Muscle of arm (tissue), 12 donors: Measurements from ENCODE around the gene EZH2. TPM values are rescaled to one million over a fixed set of nuclear protein-coding genes. Genes with fewer than 3 reads are reported as not detected.
A peak's percentile ranks its signal among the peaks of the same experiment; 100 is the strongest.

Experiments used
- DNase-seq: peaks from one replicate; pipeline ENCODE4 v3.0.0-alpha.2; 2013
- polyA plus RNA-seq, 12 donors: library from polyadenylated mRNA; unstranded; fragments of 120-200 nt; gene quantifications; one replicate each; pipeline ENCODE4 v1.2.1, GENCODE V29; 2013; ENCODE audit not compliant: insufficient read length in 12 of 12

EZH2 gene
- polyA plus RNA-seq, 12 donors, result 15.3 to 44.6 (median 26.0) TPM; not detected in 1

DNA sequence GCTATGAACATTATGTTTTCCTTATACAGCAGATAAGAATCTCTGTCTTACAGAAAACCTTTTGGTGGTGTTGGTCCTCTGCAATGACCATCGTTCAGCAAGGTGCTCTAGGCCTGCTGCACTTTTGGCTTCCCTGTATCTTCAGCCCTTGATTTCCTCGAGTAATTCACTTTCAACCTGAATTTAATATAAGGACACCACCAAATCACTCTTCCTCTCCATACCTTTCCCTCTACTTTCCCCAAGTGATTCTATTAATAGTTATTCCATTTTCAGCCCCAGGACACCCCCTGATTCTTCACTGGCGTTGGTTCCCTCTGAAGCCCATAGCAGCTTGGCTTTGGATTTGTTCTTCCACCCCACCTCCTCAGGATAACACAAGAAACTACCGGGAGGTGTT is 72.2 kb downstream of the EZH2 start:
- DNase-seq, result no peak

DNA sequence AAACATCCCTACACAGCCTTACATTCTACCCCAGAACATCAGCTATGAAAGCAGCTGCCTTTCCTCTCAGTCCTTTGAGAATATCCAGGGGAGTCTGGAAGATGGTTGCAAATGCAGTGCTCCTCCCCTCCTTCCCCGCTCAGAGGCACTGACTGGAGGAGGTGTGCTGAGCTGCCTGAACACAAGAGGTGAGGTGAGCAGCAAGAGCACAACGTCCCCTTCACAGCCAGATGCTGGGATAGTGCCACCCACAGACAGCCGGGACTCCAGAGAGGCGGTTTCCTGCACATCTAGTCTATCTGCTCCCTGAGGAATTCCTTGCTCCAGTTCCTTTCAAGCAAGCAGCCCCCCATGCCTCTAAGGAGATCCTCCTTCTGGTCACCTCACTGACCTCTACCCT is 74.2 kb downstream of the EZH2 start:
- DNase-seq, result no peak

DNA sequence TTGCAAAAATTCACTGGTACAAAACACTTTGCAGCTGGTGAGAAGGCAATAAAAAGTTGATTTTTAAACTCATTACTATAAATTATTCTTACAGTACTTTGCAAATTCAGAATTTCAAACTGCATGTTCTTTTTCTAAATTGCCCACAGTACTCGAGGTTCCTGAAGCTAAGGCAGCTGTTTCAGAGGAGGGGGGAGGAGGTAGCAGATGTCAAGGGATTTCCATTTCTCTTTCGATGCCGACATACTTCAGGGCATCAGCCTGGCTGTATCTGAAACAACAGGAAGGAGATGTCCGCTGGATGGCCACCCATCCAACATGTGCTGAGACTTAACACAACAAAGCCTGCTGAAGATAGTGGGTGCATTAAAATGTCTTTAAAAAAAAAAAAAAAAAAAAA is 76.7 kb downstream of the EZH2 start:
- DNase-seq, result no peak

DNA sequence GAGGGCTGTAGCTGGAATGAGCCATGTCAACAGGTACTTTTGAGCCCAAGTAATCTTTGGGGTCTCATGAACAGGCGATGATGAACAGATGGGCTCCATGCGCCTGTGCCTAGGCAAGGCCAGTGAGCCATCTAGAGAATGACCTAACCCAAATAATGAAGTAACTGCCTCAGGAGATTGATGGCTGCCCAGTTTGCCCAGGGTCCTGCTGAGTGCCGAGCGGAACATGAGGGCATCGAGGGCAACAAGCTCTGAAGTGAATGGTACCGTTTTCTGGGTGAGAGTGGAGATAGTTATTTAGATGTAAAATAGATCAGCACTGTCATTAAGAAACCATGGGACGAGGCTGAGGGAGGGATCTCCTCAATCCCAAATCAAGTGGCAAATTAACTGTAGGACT is 77.9 kb downstream of the EZH2 start:
- no peak for DNase-seq

DNA sequence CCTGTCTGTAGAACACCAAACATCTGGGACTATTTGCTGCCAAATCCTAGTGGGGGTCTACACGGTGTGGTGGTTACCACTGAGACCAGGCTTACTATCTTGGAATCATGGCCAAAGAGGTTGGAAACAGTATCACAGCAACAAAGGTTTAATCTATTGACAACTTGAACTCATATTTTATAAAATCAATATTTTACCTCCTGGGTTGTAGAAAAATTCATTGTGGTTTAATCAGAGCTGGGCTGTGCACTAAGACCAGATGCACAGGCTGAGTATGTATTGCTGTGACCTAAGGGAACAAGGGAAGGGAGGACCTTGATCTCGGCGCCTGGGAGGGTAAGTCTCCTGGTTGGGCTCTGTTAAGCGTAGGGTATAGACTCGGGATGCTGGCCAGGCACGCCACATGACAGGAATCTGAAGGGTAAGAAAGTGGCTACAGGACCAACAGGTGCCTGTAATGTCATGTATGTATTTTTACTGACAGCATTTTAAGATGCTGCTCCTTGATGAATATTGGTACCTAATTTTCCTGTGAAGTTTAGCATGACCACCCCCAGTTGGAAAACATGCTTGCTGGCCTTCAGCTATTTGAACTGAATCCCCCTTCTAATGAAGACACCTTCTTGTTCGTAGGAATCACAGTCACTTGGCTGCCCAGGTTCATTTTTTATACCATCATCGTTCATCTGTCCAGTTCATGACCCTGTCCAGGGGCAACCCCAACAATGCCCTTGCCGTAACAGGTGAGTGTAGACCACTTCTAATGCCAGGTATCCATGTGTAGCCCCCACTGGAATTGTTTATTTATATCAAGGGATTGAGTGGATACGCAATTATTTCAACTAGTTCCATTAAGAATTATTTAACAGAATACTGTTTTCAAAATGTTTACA is 79.5 kb downstream of the EZH2 start:
- no peak for DNase-seq

DNA sequence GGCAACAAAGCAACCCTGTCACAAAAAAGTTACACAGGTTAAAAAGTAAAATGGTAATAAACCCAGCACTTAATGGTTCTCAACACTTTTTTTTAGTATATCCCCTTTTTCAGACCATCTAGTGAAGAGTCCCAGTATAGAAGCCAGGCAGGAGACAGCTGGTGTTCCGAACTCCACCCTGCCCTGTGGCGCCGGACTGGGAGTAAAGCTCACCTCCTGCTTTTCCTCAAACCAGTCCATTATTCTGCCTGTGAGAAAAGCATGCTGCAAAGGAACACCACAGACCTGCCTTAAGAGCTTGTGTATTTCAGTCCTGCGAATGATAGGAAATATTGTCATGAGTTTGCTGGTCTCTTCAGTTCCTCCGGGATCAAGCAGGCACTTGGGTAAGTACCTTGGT is 81.0 kb downstream of the EZH2 start:
- no peak for DNase-seq

DNA sequence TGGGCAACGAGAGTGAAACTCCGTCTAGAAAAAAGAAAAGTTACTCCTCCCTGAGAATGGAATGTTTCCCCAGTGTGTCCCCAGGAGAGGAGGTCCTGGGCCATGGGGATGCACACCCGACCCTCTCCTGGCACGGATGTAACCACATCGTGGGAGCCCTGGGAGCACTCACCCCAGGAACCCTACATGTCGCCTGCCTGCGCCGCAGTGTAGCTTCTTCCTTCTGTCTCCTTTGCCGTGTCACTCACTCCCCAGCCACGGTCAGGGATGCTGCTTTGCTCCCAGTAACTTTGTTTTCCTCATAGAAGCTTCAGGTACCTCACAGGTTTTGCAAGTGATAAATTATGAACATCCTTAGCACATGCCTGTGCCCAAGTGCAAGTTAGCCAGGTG is 82.0 kb downstream of the EZH2 start:
- no peak for DNase-seq

DNA sequence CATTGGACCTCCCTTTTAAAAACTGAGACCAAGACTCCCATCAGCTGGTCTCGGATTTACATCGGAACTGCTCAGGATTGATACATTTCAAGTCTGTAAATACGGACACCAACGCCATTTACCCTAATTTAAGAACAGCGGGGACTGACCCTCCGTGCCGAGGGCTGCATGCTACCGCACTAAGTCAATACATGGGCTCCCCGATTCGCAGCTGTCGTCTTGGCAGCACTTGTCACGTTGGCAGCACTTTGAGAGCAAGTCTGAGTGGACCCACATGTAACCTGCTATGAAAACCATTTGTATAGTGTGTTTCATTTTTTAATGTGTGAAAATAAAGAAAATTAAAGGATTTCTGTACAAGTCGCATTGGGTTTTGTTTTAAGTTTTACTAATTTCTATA is 83.4 kb downstream of the EZH2 start:
- peak; percentile 27 for DNase-seq

DNA sequence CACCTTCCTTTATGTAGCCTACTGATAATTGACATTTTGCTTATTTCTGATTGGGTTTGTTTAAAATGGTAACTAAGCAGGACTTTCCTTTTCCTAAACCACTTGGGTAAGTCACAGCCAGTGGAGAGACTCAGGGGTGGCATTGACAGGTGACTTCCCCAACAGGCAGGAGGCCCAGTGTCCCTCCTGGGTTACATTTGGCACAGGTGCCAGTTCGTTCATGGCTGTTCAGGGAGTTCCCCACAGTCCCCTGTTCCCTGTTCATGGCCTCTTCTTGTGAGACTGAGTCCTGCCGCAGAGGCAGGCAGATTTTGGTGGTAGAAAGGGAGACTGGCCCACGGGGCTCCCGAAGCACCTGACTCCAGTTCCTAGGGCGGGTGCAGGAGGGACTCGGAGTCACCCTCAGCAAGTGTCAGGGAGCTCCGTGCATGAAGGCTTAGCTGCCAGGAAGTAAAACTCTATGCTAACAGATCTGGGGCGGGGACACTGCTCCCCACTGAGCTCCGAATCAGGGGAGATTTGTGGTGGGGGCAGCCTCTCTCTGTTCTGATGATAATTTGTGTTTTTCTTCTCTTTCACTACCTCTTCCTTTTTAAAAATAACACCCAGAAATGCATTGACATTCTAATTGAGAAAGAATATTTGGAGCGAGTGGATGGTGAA is 84.1 kb downstream of the EZH2 start:
- no peak for DNase-seq

DNA sequence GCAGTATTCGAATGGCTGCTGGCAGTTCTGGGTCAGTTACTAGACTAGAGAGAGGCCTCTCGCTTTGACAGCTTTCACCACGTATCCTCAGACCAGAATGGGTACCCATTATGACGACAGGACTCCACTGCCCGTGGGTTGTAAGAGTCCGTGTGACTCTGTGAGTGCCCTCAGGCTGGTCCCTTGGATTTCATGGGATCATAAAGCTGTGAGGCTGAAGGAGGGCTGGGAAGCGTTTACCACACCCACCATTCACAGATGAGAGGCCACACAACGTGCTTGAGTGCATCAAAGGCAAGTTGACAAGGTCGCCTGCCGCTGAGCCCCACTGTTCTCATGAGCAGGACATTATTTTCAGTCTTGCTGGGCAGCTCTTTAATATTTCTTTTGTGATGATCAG is 87.2 kb downstream of the EZH2 start:
- no peak for DNase-seq

DNA sequence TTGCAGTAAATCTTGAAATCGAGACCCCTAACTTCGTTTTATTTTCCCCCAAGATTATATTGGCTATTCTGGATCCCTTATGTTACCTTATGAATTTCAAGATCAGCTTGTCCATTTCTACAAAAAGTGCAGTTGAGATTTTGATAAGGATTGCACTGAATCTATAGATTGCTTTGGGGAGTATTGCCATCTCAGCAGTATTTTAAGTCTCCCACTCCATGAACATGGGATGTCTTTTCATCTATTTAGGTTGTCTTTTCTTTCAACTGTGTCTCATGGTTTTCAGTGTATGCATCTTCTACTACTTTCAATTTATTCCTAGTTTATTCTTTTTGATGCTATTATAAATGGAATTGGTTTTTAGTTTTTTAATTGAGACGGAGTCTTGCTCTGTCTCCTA is 89.6 kb downstream of the EZH2 start:
- no peak for DNase-seq

DNA sequence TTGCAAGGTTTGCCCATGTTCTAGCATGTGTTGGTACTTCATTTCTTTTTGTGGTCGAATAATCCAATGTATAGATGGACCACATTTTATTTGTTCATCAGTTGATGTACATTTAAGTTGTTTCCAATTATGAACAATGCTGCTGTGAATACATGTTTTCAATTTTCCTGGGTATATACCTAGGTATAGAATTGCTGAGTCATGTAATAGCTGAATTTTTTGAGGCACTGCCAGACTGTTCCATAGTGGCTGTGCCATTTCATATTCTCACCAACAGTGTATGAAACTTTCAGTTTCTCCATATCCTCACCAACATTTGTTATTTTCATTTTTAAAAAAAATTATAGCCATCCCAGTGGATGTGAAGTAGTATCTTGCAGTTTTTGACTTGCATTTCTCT is 90.5 kb downstream of the EZH2 start:
- no peak for DNase-seq

DNA sequence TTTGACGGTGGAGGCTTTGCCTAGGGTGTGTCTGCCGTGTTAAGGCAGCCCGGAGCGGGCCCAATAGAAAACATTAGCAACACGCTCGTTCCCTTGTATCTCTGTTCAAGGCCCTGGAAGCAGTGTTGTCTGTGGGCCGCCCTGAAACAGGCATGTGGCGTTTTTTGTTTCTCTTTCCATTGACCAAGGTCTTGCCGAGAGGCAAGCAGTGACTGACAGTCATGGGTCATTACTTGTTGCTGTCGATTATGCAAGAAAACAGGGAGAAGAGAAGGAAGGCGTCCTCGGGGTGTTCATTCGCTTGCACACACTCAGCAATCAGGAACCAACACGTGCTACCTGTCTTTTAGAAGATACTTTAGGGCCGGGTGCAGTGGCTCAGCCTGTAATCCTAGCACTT is 92.5 kb downstream of the EZH2 start:
- no peak for DNase-seq

DNA sequence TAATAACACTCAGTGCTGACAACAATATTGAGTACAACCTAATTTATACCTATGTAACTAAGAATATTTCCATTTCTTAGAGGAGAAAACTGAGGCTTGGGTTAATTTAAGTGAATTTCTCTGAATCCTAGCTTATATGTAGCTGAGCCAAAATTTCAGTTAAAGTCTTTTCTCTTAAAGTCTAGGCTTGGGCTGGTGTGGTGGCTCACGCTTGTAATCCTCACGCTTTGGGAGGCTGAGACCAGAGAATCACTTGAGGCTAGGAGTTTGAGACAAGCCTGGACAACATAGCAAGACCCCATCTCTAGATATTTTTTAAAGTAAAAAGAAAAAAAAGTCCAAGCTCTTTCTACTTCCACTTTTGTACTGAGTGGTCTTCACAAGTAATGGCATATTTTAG is 93.2 kb downstream of the EZH2 start:
- no peak for DNase-seq

DNA sequence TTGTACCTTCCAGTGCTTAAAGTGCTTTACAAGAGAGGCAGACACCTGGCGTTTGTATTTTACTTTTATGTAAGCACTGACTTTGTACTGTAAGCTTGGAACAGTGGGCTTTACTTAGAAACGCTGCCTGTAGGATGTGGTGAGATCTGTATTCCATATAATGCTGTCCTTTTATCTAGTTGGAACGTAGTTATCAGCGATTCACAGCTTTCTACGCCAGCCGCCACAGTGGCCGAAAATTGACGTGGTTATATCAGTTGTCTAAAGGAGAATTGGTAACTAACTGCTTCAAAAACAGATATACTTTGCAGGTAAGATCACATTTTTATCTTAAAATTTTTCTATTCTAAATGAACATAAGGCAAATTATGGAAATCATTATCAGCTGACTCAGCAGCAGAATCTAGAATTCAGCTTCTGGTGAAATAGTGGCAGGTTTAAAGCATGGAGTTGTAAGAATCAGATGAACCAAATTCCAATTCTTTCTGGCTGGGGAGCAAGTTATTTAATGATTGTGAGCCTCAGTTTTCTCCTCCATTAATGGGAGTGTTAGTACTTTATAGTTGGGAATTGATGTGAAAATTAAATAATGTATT is 93.9 kb downstream of the EZH2 start:
- DNase-seq, result no peak

DNA sequence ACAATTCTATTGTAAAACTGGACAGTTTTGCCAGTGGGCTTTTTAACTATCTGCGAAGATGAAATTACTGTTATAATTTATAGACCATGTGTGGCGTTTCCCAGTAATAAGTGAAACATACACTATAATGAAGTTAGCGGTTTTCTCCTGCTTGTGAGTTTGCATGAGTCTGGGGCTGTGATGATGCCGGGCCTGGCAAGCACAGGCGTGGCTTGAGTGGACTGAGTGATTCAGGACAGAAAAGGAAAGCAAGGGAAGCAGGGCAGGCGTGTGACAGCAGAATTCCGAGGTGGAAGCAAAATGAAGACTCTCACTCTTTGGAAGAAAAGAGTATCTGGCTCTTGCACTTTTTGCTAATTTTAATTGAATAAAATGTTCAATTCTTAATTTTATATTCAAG is 94.9 kb downstream of the EZH2 start:
- no peak for DNase-seq

DNA sequence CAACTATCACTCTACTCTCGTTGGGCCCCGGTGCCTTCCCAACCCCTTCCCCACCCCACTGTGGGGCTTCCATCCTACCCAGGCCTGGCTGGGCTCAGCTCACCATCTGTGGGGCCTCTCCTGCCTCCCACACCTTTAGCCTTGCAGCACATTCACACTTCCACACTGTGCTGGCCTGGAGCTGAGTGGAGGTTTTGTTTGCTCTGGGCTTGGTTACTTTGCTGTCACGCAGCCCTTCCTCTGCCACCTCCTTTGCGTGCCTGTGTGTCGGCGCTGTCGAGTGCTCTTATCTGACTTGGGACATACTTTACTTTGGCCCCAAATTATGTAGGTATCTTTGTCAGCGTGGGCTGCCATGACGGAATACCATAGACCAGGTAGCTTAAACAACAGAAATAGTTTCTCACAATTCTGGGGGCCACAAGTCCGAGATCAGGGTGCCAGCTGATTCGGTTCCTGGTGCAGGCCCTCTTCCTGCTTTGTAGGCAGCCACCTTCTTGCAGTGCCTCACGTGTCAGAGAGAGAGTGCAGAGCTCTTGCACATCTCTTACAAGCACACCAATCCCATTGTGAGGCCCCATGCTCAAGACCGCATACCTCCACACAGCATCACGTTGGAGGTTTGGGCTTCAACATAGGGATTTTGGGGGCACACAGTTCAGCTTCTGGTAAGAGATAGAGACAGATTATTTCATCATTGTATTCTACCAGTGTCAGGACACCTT is 96.4 kb downstream of the EZH2 start:
- DNase-seq, result no peak

DNA sequence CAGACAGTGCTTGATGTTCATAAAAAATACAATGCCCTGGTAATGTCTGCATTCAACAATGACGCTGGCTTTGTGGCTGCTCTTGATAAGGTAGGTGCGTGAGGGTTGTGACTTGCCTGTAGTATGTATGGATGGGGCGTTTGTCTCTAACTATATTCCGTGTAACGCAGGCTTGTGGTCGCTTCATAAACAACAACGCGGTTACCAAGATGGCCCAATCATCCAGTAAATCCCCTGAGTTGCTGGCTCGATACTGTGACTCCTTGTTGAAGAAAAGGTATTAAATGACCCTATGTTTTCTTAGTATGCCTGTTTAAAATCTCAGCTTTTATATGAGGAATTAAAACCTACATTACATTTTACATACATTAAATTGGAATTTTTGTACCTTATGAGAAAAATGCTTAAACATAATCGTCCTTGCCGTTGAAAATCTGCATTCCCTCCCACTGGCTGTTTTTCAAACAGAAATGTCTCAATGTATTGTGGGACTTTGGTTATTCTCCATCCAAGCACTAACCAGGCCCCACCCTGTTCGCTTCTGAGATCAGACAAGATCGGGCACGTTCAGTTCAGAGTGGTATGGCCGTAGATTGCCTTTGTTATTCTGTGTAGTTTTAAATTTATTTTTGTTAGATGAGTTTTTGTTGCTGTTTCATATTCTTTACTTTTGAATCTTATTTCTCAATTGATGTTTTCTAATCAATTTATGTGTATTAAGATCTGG is 100.1 kb downstream of the EZH2 start:
- no peak for DNase-seq

DNA sequence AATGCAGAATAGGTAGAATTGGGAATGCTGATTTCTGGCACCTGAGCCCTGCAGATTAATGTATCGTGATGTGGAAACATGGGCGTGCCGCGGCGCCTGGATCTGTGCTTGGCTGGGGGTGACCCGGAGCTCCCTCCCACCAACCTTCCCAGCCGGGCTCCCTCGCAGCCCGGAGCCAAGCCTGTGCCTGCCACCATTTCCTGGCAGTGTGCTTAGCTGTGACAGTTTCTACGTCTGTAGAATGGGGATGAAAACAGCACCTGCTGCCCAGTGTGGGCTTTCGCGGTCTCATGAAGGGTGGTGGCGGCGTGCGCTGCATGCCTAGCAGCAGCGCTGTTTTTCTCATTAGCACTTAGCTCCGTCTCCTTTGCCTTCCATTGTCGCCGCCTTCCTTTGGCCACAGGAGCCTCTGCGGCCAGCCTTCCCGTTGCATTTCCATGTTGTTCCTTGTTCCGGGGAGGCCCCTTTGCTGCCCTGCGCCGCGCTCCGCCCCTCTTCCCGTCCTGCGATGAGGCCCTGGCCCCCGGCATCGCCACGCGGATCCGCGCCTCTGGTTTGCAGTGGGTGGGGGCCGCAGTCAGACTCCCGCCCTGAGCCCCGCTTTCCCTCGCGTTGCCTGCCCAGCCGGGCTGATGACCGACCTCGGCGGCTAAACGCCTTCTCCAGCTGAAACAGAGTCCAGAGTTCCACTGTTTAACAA is 101.2 kb downstream of the EZH2 start:
- no peak for DNase-seq

DNA sequence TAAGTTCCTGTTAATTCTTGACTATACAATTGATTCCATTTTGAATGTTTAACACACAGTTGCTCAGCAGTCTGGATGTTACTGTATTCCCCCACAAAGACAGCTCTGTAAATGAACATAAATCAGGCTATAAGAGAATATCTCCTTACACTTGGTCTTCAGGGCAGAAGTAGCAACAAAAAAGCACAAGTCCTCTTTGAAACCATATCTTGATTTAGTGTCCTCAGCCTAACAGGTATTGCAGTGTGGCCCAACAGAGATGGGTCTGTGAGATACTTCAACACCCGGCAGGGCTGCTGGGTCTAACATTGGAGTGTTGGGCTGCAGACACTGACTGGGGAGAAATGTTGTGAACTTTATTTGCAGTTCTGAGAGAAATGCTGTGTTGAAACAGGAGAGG is 109.6 kb downstream of the EZH2 start:
- no peak for DNase-seq

DNA sequence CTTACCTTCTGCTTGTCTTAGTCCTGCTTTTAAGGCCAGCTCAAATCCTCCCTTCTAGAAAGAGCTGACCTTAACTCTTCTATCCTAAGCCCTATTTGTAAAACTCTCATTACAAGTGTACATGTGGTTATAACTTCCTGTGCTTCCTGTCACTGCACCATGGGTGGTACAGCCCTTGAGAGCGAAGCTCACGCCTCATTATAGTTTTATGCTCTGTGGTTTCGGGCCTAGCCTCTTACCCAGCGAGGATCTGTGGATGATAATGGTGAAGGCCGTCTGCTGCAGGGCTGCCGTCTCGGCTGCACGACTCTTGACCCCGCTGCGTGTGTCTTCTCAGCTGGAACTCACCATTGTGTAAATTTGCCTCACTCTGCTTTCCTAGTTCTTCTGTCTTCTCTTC is 110.8 kb downstream of the EZH2 start:
- DNase-seq, result no peak
